HEK293 (cell line): ENCODE results near the gene LRRC8C.

Experiments used
- TF ChIP-seq, protein P1 (sequence below): fragments of 450-650 bp; formaldehyde crosslinking; IDR thresholded peaks from 2 replicates; pipeline ENCODE4 v1.5.1; 2016; ENCODE audit warnings: missing biosample characterization, missing genetic modification characterization
- TF ChIP-seq, protein P2 (sequence below): fragments of 450-650 bp; formaldehyde crosslinking; IDR thresholded peaks from 2 replicates; pipeline ENCODE4 v1.5.1; 2016; ENCODE audit warnings: missing biosample characterization, missing genetic modification characterization, borderline replicate concordance

DNA sequence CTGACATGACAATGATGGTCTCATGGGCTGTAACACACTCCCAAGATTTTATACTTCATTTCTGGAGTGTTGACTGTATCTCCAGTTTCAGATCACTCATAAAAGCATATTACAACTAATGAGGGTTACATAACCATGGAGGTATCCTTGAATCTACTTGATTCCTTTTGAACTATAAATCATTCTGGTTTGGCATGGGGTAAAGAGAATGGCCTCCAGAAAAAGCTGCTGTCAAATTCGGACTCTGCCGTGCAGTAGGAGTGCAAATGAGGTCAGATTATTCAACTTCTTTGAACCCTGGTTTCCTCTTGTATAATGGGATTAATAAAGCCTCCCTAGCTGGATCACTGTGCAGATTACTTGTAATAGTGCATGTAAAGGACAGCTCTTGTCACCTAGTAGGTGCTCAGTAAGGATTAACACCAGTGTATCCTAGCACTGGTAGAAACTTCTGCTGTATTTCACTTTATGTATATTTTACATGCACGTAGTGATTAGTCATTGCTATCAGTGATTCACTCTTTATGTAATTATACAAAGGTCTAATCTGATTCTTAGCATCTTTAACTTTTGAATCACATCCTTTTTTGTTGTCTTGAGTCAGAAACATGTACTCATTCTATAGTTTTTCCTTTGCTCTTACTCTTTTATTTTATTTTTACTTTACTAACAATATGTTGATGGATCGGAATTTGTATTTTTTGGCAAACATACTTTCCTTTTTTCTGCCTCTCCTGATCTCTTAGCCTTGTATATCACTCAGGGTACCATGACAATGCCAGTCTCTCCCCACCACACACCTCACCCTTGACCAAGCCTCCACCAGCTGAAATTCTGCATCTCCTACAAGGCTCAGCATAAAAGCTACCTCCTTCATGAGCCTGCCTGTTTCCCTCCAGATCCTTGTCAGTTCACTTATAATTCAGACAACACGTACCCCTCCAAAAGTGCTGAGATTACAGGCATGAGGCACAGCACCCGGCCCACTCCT, 3.2 kb downstream of the LRRC8C start:
- TF ChIP-seq, protein P1, sequence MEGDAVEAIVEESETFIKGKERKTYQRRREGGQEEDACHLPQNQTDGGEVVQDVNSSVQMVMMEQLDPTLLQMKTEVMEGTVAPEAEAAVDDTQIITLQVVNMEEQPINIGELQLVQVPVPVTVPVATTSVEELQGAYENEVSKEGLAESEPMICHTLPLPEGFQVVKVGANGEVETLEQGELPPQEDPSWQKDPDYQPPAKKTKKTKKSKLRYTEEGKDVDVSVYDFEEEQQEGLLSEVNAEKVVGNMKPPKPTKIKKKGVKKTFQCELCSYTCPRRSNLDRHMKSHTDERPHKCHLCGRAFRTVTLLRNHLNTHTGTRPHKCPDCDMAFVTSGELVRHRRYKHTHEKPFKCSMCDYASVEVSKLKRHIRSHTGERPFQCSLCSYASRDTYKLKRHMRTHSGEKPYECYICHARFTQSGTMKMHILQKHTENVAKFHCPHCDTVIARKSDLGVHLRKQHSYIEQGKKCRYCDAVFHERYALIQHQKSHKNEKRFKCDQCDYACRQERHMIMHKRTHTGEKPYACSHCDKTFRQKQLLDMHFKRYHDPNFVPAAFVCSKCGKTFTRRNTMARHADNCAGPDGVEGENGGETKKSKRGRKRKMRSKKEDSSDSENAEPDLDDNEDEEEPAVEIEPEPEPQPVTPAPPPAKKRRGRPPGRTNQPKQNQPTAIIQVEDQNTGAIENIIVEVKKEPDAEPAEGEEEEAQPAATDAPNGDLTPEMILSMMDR: no peak
- TF ChIP-seq, protein P2, sequence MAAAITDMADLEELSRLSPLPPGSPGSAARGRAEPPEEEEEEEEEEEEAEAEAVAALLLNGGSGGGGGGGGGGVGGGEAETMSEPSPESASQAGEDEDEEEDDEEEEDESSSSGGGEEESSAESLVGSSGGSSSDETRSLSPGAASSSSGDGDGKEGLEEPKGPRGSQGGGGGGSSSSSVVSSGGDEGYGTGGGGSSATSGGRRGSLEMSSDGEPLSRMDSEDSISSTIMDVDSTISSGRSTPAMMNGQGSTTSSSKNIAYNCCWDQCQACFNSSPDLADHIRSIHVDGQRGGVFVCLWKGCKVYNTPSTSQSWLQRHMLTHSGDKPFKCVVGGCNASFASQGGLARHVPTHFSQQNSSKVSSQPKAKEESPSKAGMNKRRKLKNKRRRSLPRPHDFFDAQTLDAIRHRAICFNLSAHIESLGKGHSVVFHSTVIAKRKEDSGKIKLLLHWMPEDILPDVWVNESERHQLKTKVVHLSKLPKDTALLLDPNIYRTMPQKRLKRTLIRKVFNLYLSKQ (tag by site-specific recombination): no peak
